ENCODE results near the gene ANKRD52.
A peak's percentile ranks its signal among the peaks of the same experiment; 100 is the strongest.

The ANKRD52 gene

GRCh38 chr12:56224102-56224701, 34.0 kb downstream of the ANKRD52 start, which contains the start of gene NABP2:
TSS of gene NABP2 (plus strand) at chr12:56224342. CDS start at chr12:56224857, 515 bp downstream.
- H3K4me3 ChIP-seq (ENCODE audit: low read length) = peak within 1 kb of the TSS; percentile 87
- peaks cover 26% of the 10 kb centered on the region for H3K4me1 ChIP-seq (ENCODE audit: low read length)
- H3K27ac ChIP-seq (ENCODE audit: low read length) = peak within 1 kb of the TSS; percentile 57
- peak within 1 kb of the TSS; percentile 73 for H2AFZ ChIP-seq (ENCODE audit: low read depth, low read length)
- H3K27me3 ChIP-seq (ENCODE audit: low read depth, low read length) = no peaks in the 10 kb centered on the region
- TF ChIP-seq CTCF (IDR thresholded peaks at IDR 0.05; ENCODE audit: low read depth, low read length) (peak; percentile 83), EZH2phosphoT487 (IDR thresholded peaks at IDR 0.05; ENCODE audit: low read depth) (no peak)
- peaks cover 37% of the 10 kb centered on the region for H3K79me2 ChIP-seq (ENCODE audit: low read length)
- H3K4me2 ChIP-seq (ENCODE audit: low read length) = peak within 1 kb of the TSS; percentile 94
- no peaks in the 10 kb centered on the region for H3K9me3 ChIP-seq (ENCODE audit: insufficient read depth, low read length)
- H3K36me3 ChIP-seq (replicated peaks; ENCODE audit: low read depth, low read length) = no peaks in the 10 kb centered on the region
- H3K9ac ChIP-seq (ENCODE audit: low read length) = peak within 1 kb of the TSS; percentile 89
- H4K20me1 ChIP-seq (ENCODE audit: insufficient read depth, low read length) = peaks cover 5% of the 10 kb centered on the region; the same call in 1 of the 2 replicates

GRCh38 chr12:56223571-56224101, 34.5 kb downstream of the ANKRD52 start:
- Histone ChIP-seq H3K4me3 (ENCODE audit: low read length) (peak overlapping the region; percentile 87), H3K27ac (ENCODE audit: low read length) (peak overlapping the region; percentile 57), H3K9ac (ENCODE audit: low read length) (peak overlapping the region; percentile 73), H3K4me2 (ENCODE audit: low read length) (peak overlapping the region; percentile 94), H3K9me3 (ENCODE audit: insufficient read depth, low read length) (no peaks in the 10 kb centered on the region), H3K79me2 (ENCODE audit: low read length) (peaks cover 37% of the 10 kb centered on the region), H3K27me3 (ENCODE audit: low read depth, low read length) (no peaks in the 10 kb centered on the region), H4K20me1 (ENCODE audit: insufficient read depth, low read length) (peaks cover 5% of the 10 kb centered on the region; the same call in 1 of the 2 replicates), H3K36me3 (replicated peaks; ENCODE audit: low read depth, low read length) (no peaks in the 10 kb centered on the region), H3K4me1 (ENCODE audit: low read length) (peaks cover 26% of the 10 kb centered on the region), H2AFZ (ENCODE audit: low read depth, low read length) (peak overlapping the region; percentile 73)
- TF ChIP-seq CTCF (IDR thresholded peaks at IDR 0.05; ENCODE audit: low read depth, low read length) = no peak
- TF ChIP-seq EZH2phosphoT487 (IDR thresholded peaks at IDR 0.05; ENCODE audit: low read depth) = no peak

- Histone ChIP-seq H3K4me3 (ENCODE audit: low read length) (peak overlapping the region; percentile 89), H4K20me1 (ENCODE audit: insufficient read depth, low read length) (peaks cover 5% of the 10 kb centered on the region; the same call in 1 of the 2 replicates), H3K9me3 (ENCODE audit: insufficient read depth, low read length) (no peaks in the 10 kb centered on the region), H3K4me1 (ENCODE audit: low read length) (peaks cover 26% of the 10 kb centered on the region), H3K27me3 (ENCODE audit: low read depth, low read length) (no peaks in the 10 kb centered on the region), H3K4me2 (ENCODE audit: low read length) (peak overlapping the region; percentile 96), H3K9ac (ENCODE audit: low read length) (peak overlapping the region; percentile 89), H2AFZ (ENCODE audit: low read depth, low read length) (peak overlapping the region; percentile 61), H3K79me2 (ENCODE audit: low read length) (peaks cover 37% of the 10 kb centered on the region), H3K36me3 (replicated peaks; ENCODE audit: low read depth, low read length) (no peaks in the 10 kb centered on the region), H3K27ac (ENCODE audit: low read length) (peak overlapping the region; percentile 73)
- no peak for TF ChIP-seq EZH2phosphoT487 (IDR thresholded peaks at IDR 0.05; ENCODE audit: low read depth)
- TF ChIP-seq CTCF (IDR thresholded peaks at IDR 0.05; ENCODE audit: low read depth, low read length) = no peak
Measured at GRCh38 chr12:56222531-56222895, 35.7 kb downstream of the ANKRD52 start.

GRCh38 chr12:56221757-56222530, 36.2 kb downstream of the ANKRD52 start, which contains the start of gene RNF41:
TSS of gene RNF41 (minus strand) at chr12:56221922. CDS start at chr12:56214047, 7,875 bp downstream.
- Histone ChIP-seq H3K9ac (ENCODE audit: low read length) (peak within 1 kb of the TSS; percentile 89), H3K79me2 (ENCODE audit: low read length) (peaks cover 37% of the 10 kb centered on the region), H3K9me3 (ENCODE audit: insufficient read depth, low read length) (no peaks in the 10 kb centered on the region), H3K4me2 (ENCODE audit: low read length) (peak within 1 kb of the TSS; percentile 96), H2AFZ (ENCODE audit: low read depth, low read length) (peak within 1 kb of the TSS; percentile 77), H3K4me1 (ENCODE audit: low read length) (peaks cover 26% of the 10 kb centered on the region), H3K27ac (ENCODE audit: low read length) (peak within 1 kb of the TSS; percentile 73), H3K27me3 (ENCODE audit: low read depth, low read length) (no peaks in the 10 kb centered on the region), H3K4me3 (ENCODE audit: low read length) (peak within 1 kb of the TSS; percentile 89), H4K20me1 (ENCODE audit: insufficient read depth, low read length) (peaks cover 5% of the 10 kb centered on the region; the same call in 1 of the 2 replicates), H3K36me3 (replicated peaks; ENCODE audit: low read depth, low read length) (no peaks in the 10 kb centered on the region)
- TF ChIP-seq CTCF (IDR thresholded peaks at IDR 0.05; ENCODE audit: low read depth, low read length) = no peak
- no peak for TF ChIP-seq EZH2phosphoT487 (IDR thresholded peaks at IDR 0.05; ENCODE audit: low read depth)

Data from OCI-LY3 (cell line).